ENCODE measurements around the gene MBD6.

- TF ChIP-seq CTCF (IDR thresholded peaks at IDR 0.05; ENCODE audit: insufficient read depth, low read depth, low read length) (no peak), EZH2 (IDR thresholded peaks at IDR 0.05; ENCODE audit: insufficient read depth, low read length) (no peak)
Measured at GRCh38 chr12:57481671-57482070, 41.0 kb upstream of the MBD6 start.
